Gastrocnemius medialis (tissue), 4 donors: ENCODE results near the gene LTBP1. TPM values are rescaled to one million over a fixed set of nuclear protein-coding genes. Genes with fewer than 3 reads are reported as not detected.

ENCODE experiments used
- ATAC-seq, 2 donors: fragments of 150-250 bp; one replicate each; pipeline ENCODE4 v1.9.1; 2016
- DNase-seq, 2 donors: peaks; one replicate each; pipeline ENCODE4 v3.0.0-alpha.2; 2019
- H3K27ac ChIP-seq, 4 donors: fragments of 200-600 bp; sonication (generic); 1 replicate in 1 of 4; 2 replicates in 3 of 4; pipeline ENCODE4 v1.5.1; 2016 to 2018; ENCODE audit warnings: mild to moderate bottlenecking in 2 of 4, moderate library complexity in 1 of 4
- H3K27me3 ChIP-seq, 3 donors: fragments of 200-600 bp; sonication (generic) in 2 of 3; 1 replicate in 1 of 3; 2 replicates in 2 of 3; pipeline versions ENCODE4 v1.5.1 to v1.6.0; 2016 to 2019; ENCODE audit warnings: mild to moderate bottlenecking in 1 of 3, moderate library complexity in 1 of 3
- H3K36me3 ChIP-seq, 2 donors: fragments of 200-600 bp; sonication (generic) in 1 of 2; one replicate each; pipeline ENCODE4 v1.5.1; 2017 to 2018
- H3K4me1 ChIP-seq, 2 donors: fragments of 200-600 bp; sonication (generic) in 1 of 2; one replicate each; pipeline ENCODE4 v1.5.1; 2016 to 2017; ENCODE audit warnings: mild to moderate bottlenecking in 2 of 2
- H3K4me3 ChIP-seq, 4 donors: fragments of 200-600 bp; sonication (generic) in 3 of 4; 1 replicate in 1 of 4; 2 replicates in 3 of 4; pipeline ENCODE4 v1.5.1; 2016 to 2019; ENCODE audit warnings: mild to moderate bottlenecking in 2 of 4
- H3K9me3 ChIP-seq, 3 donors: fragments of 200-600 bp; sonication (generic) in 2 of 3; 1 replicate in 1 of 3; 2 replicates in 2 of 3; pipeline ENCODE4 v1.5.1; 2016 to 2019
- CTCF ChIP-seq, 5 experiments: fragments of 450-650 bp in 3 of 5; fragments of 200-600 bp in 2 of 5; sonication (generic) in 2 of 5; IDR thresholded peaks in 4 of 5; conservative IDR thresholded peaks in 1 of 5; 1 replicate in 4 of 5; 2 replicates in 1 of 5; pipeline ENCODE4 v1.5.1; 2016 to 2019; ENCODE audit warnings: antibody characterized with exemption in 5 of 5, mild to moderate bottlenecking in 3 of 5, moderate library complexity in 3 of 5
- POLR2A ChIP-seq, 2 donors: fragments of 450-650 bp; IDR thresholded peaks; one replicate each; pipeline ENCODE4 v1.6.1; 2017; ENCODE audit warnings: antibody characterized with exemption in 2 of 2, mild to moderate bottlenecking in 2 of 2, moderate library complexity in 2 of 2
- in situ Hi-C, 4 donors: fragments of 200-750 bp; cut with MboI; loops; one replicate each; pipeline versions ENCODE4 v1.15.0 to v1.8.0; 2017; ENCODE audit warnings: low sequenced_read_pairs in 4 of 4
- intact Hi-C: fragments of 100-400 bp; cut with DNase I; formaldehyde crosslinking; loops from one replicate; pipeline ENCODE4 v1.15.1; 2023; ENCODE audit warnings: low total_unique reads
- total RNA-seq, 4 donors: library from RNA; depleted of rRNA; stranded (reverse); fragments of >200 nt; gene quantifications; one replicate each; pipeline versions ENCODE4 v1.1.0 to v1.2.3, GENCODE V29; 2016

Gene LTBP1
- total RNA-seq, 4 donors from 2014 or later = 8.0 to 42.8 (median 18.4) TPM

- no peak overlapping the region for H3K27ac ChIP-seq
- ATAC-seq = no peak
Measured at GRCh38 chr2:33395655-33396249, 449.0 kb downstream of the LTBP1 start.

GRCh38 chr2:33404321-33404720, 457.6 kb downstream of the LTBP1 start:
- Histone ChIP-seq H3K9me3 (no peaks in the 10 kb centered on the region), H3K4me1 (no peaks in the 10 kb centered on the region), H3K36me3 (no peaks in the 10 kb centered on the region), H3K4me3 (no peak overlapping the region), H3K27me3 (no peaks in the 10 kb centered on the region), H3K27ac (no peak overlapping the region)
- DNase-seq = no peak
- ATAC-seq = no peak
- intact Hi-C loops = no loop called here
- TF ChIP-seq POLR2A (IDR thresholded peaks at IDR 0.05) (no peak), CTCF (IDR thresholded peaks at IDR 0.05 in 4 of 5, conservative IDR thresholded peaks at IDR 0.05 in 1 of 5) (no peak)
- in situ Hi-C loops = loop anchor here in 1 of 4 donors (25.0 kb wide), 1 partner anchor 183 kb away; the partner anchor contains the start of gene FAM98A

More at GRCh38 chr2:33395655-33396249, 449.0 kb downstream of the LTBP1 start:
- Histone ChIP-seq H3K36me3 (no peaks in the 10 kb centered on the region), H3K4me3 (no peak overlapping the region), H3K4me1 (no peaks in the 10 kb centered on the region), H3K27me3 (no peaks in the 10 kb centered on the region), H3K9me3 (no peaks in the 10 kb centered on the region)
- TF ChIP-seq CTCF (IDR thresholded peaks at IDR 0.05 in 4 of 5, conservative IDR thresholded peaks at IDR 0.05 in 1 of 5) = peak in 4 of 5 experiments; percentile 12 to 44 (median 26)
- no peak for TF ChIP-seq POLR2A (IDR thresholded peaks at IDR 0.05)
- in situ Hi-C loops = no loop called here
- intact Hi-C loops = no loop called here
- DNase-seq = peak in 1 of 2 donors; percentile 24

- Histone ChIP-seq H3K36me3 (no peaks in the 10 kb centered on the region), H3K27ac (no peak overlapping the region), H3K4me3 (no peak overlapping the region), H3K9me3 (no peaks in the 10 kb centered on the region), H3K27me3 (no peaks in the 10 kb centered on the region), H3K4me1 (no peaks in the 10 kb centered on the region)
- DNase-seq (no peak), ATAC-seq (no peak)
- TF ChIP-seq POLR2A (IDR thresholded peaks at IDR 0.05) (no peak), CTCF (IDR thresholded peaks at IDR 0.05 in 4 of 5, conservative IDR thresholded peaks at IDR 0.05 in 1 of 5) (no peak)
- intact Hi-C loops (no loop called here), in situ Hi-C loops (loop anchor here in 1 of 4 donors (25.0 kb wide), 1 partner anchor 181 kb away; the partner anchor contains the start of gene FAM98A)
Measured at GRCh38 chr2:33406622-33407021, 459.9 kb downstream of the LTBP1 start.

GRCh38 chr2:33408109-33408508, 461.4 kb downstream of the LTBP1 start:
- TF ChIP-seq POLR2A (IDR thresholded peaks at IDR 0.05) = no peak
- TF ChIP-seq CTCF (IDR thresholded peaks at IDR 0.05 in 4 of 5, conservative IDR thresholded peaks at IDR 0.05 in 1 of 5) = no peak
- H3K27ac ChIP-seq = no peak overlapping the region
- intact Hi-C loops = no loop called here
- in situ Hi-C loops = loop anchor here in 1 of 4 donors (25.0 kb wide), 1 partner anchor 179 kb away; the partner anchor contains the start of gene FAM98A
- no peaks in the 10 kb centered on the region for H3K9me3 ChIP-seq
- ATAC-seq (no peak), DNase-seq (no peak)
- no peaks in the 10 kb centered on the region for H3K4me1 ChIP-seq
- no peaks in the 10 kb centered on the region for H3K27me3 ChIP-seq
- no peak overlapping the region for H3K4me3 ChIP-seq
- no peaks in the 10 kb centered on the region for H3K36me3 ChIP-seq
